Erythroblast (primary cell): ENCODE results near the gene RBKS.

Experiments used
- GATA1 ChIP-seq: IDR thresholded peaks from 2 replicates; pipeline ENCODE4 v1.6.1; 2011; ENCODE audit warnings: low read depth, mild to moderate bottlenecking, control low read depth, low read length, moderate library complexity
- POLR2A ChIP-seq: IDR thresholded peaks from 2 replicates; pipeline ENCODE4 v1.6.1; 2011; ENCODE audit warnings: mild to moderate bottlenecking, low read length

DNA sequence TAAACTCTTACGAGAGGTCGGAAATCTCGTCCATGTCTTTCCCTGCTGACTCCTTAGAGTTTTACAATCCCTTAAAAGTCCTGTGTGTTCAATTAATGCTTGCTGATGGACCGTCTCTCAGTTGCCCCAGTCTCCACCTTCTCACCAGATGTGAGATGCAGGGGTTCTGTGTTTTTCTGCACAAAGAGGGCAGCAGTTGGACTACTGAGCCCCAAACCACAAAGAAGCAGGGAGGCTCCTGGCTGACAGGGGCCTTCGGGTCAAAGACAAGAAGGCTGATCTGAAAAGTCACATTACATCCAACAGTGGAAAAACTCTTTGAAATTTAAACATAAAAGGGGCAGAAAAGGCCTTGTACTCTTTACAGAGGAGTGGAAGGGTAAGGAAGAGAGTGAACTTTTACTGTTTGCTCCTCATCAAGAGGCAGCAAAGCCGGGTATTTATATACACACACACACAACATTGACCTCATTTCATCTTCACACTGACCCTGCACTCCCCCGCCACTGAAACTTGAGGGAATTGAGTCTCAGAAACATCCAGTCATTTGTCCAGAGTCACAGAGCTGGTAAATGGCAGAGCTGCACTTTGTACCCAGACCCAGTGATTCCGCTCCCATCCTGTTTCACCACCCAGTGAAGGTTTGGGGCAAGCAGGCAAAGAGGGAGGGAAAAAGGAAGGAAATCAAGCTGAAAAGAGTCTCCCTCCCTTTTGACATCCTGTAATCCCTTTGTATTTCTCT, 94.9 kb downstream of the RBKS start:
- TF ChIP-seq POLR2A: no peak
- TF ChIP-seq GATA1: no peak
